Measurements from ENCODE around the gene KISS1. TPM values are rescaled to one million over a fixed set of nuclear protein-coding genes. Genes with fewer than 3 reads are reported as not detected.

Gene KISS1
- polyA plus RNA-seq, 1 donor (not counting 4 experiments of a cell fraction or from before 2014, with no cell fraction given): not detected

- no peaks in the 10 kb centered on the region for H3K9me3 ChIP-seq (ENCODE audit: control insufficient read depth, low read depth, low read length)
- H3K79me2 ChIP-seq (ENCODE audit: control insufficient read depth, insufficient read depth, low read length): no peaks in the 10 kb centered on the region
- no peaks in the 10 kb centered on the region for H3K27me3 ChIP-seq (ENCODE audit: control insufficient read depth, extremely low read depth, insufficient read depth, low read length)
- DNase-seq (ENCODE audit: low read depth, low spot score) (no peak), FAIRE-seq (no peak)
- H3K4me3 ChIP-seq (ENCODE audit: control insufficient read depth in 2 of 3, extremely low read depth in 1 of 3, insufficient read depth in 2 of 3, low read depth in 1 of 3, low read length in 3 of 3): no peak overlapping the region
- H3K36me3 ChIP-seq (ENCODE audit: control insufficient read depth in 2 of 2, extremely low read depth in 1 of 2, insufficient read depth in 2 of 2, low read length in 2 of 2): peaks cover 0 to 1% of the 10 kb centered on the region in 2 experiments
- no peak overlapping the region for H3K4me2 ChIP-seq (ENCODE audit: control insufficient read depth, extremely low read depth, insufficient read depth, low read depth, low read length)
- no peak overlapping the region for H2AFZ ChIP-seq (ENCODE audit: control insufficient read depth, low read length)
- no peak overlapping the region for H3K27ac ChIP-seq (ENCODE audit: control insufficient read depth, insufficient read depth, low read length)
- TF ChIP-seq EZH2 (IDR thresholded peaks at IDR 0.05; ENCODE audit: low read length): no peak
- TF ChIP-seq, protein P1, sequence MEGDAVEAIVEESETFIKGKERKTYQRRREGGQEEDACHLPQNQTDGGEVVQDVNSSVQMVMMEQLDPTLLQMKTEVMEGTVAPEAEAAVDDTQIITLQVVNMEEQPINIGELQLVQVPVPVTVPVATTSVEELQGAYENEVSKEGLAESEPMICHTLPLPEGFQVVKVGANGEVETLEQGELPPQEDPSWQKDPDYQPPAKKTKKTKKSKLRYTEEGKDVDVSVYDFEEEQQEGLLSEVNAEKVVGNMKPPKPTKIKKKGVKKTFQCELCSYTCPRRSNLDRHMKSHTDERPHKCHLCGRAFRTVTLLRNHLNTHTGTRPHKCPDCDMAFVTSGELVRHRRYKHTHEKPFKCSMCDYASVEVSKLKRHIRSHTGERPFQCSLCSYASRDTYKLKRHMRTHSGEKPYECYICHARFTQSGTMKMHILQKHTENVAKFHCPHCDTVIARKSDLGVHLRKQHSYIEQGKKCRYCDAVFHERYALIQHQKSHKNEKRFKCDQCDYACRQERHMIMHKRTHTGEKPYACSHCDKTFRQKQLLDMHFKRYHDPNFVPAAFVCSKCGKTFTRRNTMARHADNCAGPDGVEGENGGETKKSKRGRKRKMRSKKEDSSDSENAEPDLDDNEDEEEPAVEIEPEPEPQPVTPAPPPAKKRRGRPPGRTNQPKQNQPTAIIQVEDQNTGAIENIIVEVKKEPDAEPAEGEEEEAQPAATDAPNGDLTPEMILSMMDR (optimal IDR thresholded peaks at IDR 0.05 in 1 of 3, IDR thresholded peaks at IDR 0.05 in 1 of 3, conservative IDR thresholded peaks at IDR 0.05 in 1 of 3; ENCODE audit: extremely low read depth in 1 of 3, insufficient read depth in 2 of 3, low read length in 3 of 3): no peak
- peaks cover 10% of the 10 kb centered on the region for H3K4me1 ChIP-seq (ENCODE audit: control insufficient read depth, extremely low read depth, insufficient read depth, low read length)
- no peak overlapping the region for H3K9ac ChIP-seq (ENCODE audit: control insufficient read depth, extremely low read depth, insufficient read depth, low read length)
- H4K20me1 ChIP-seq (ENCODE audit: control insufficient read depth, extremely low read depth, insufficient read depth, low read length): no peaks in the 10 kb centered on the region
- H3K9me1 ChIP-seq (ENCODE audit: control insufficient read depth, extremely low read depth, insufficient read depth, low read length): no peaks in the 10 kb centered on the region
- dilution Hi-C loops (cut with MboI; ENCODE audit: extremely low pct_ligation_motif_present, low sequenced_read_pairs): no loop called here
These were observed 20.8 kb upstream of the KISS1 start for GRCh38 chr1:204216880-204217647.

DNA sequence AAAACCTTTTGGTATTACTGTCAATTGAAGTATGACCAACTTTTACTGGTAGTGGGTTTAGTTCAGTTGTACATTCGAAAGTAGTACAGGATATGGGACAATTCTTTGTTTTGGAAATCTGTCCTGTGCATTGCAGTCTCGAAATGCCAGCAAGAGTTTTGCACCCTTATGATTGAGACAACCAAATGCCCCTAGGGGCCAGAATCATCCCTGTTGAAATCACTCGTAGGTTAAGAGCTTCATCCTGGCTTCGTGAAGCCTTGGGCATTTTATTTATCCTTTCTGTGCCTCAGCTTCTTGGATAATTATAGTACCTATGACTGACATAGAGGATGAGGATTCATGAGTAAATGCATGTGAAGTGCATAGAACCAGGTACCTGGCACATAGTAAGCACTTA, 19.9 kb upstream of the KISS1 start:
- no peaks in the 10 kb centered on the region for H3K9me1 ChIP-seq (ENCODE audit: control insufficient read depth, extremely low read depth, insufficient read depth, low read length)
- H3K27me3 ChIP-seq (ENCODE audit: control insufficient read depth, extremely low read depth, insufficient read depth, low read length): no peaks in the 10 kb centered on the region
- H3K4me3 ChIP-seq (ENCODE audit: control insufficient read depth in 2 of 3, extremely low read depth in 1 of 3, insufficient read depth in 2 of 3, low read depth in 1 of 3, low read length in 3 of 3): no peak overlapping the region
- H3K4me2 ChIP-seq (ENCODE audit: control insufficient read depth, extremely low read depth, insufficient read depth, low read depth, low read length): no peak overlapping the region
- dilution Hi-C loops (cut with MboI; ENCODE audit: extremely low pct_ligation_motif_present, low sequenced_read_pairs): no loop called here
- no peak overlapping the region for H2AFZ ChIP-seq (ENCODE audit: control insufficient read depth, low read length)
- H3K27ac ChIP-seq (ENCODE audit: control insufficient read depth, insufficient read depth, low read length): no peak overlapping the region
- H3K4me1 ChIP-seq (ENCODE audit: control insufficient read depth, extremely low read depth, insufficient read depth, low read length): peaks cover 10% of the 10 kb centered on the region
- FAIRE-seq (no peak), DNase-seq (ENCODE audit: low read depth, low spot score) (no peak)
- no peaks in the 10 kb centered on the region for H4K20me1 ChIP-seq (ENCODE audit: control insufficient read depth, extremely low read depth, insufficient read depth, low read length)
- peaks cover 0 to 1% of the 10 kb centered on the region in 2 experiments for H3K36me3 ChIP-seq (ENCODE audit: control insufficient read depth in 2 of 2, extremely low read depth in 1 of 2, insufficient read depth in 2 of 2, low read length in 2 of 2)
- TF ChIP-seq EZH2 (IDR thresholded peaks at IDR 0.05; ENCODE audit: low read length): no peak
- TF ChIP-seq, protein P1 (optimal IDR thresholded peaks at IDR 0.05 in 1 of 3, IDR thresholded peaks at IDR 0.05 in 1 of 3, conservative IDR thresholded peaks at IDR 0.05 in 1 of 3; ENCODE audit: extremely low read depth in 1 of 3, insufficient read depth in 2 of 3, low read length in 3 of 3): no peak
- H3K9me3 ChIP-seq (ENCODE audit: control insufficient read depth, low read depth, low read length): no peaks in the 10 kb centered on the region
- H3K79me2 ChIP-seq (ENCODE audit: control insufficient read depth, insufficient read depth, low read length): no peaks in the 10 kb centered on the region
- H3K9ac ChIP-seq (ENCODE audit: control insufficient read depth, extremely low read depth, insufficient read depth, low read length): no peak overlapping the region
